IPS DF 4.7 (cell line): ENCODE results near the gene ZBTB20.
"Not testable (repeated sequence)": the region's sequence is repeated elsewhere in the genome, so short reads cannot be mapped to it uniquely, and the experiment has no call there.

Experiments used
- DNase-seq: peaks from one replicate; pipeline ENCODE4 v3.0.0-alpha.2; 2013; ENCODE audit warnings: low spot score; ENCODE audit errors: extremely low read depth

Gene ZBTB20

GRCh38 chr3:114839476-114839875 lies 307.6 kb downstream of the ZBTB20 start:
- no peak for DNase-seq

GRCh38 chr3:114838025-114838424 lies 309.1 kb downstream of the ZBTB20 start:
- DNase-seq, result no peak

DNA sequence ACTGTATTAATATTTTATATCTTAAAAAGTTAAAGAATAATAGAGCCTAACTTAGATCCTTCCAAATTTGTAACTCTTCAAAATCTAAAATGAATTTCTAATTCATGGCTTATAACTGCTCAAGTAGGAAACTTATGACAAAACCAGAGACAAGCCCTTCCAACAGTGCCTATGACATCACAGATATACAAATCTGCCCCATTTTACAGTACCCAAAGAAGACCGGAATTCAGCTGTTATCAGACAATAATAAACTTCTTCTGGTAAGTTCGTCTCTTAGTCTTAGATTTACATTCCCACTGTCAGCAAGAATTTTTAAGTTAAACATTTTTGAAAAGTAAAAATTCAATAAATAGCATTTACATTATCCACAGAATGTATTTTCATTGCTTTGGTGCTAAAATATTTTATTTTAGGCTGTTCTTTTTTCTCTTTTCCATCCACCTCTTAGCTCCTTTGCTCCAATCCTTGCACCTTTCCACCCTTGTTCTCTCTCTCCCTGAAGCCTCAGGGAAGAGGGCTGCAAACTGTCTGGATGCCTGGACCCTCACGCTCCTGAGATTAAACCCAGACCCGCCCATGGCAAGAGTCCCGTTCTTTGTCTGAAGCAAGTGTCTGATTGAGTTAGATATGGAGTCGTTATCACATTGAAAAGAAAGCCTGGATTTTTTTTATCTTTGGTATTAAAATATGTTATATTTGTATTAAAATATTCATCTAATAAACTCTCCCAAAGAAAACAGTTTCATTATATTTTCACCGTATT lies 312.7 kb downstream of the ZBTB20 start:
- DNase-seq, result no peak

DNA sequence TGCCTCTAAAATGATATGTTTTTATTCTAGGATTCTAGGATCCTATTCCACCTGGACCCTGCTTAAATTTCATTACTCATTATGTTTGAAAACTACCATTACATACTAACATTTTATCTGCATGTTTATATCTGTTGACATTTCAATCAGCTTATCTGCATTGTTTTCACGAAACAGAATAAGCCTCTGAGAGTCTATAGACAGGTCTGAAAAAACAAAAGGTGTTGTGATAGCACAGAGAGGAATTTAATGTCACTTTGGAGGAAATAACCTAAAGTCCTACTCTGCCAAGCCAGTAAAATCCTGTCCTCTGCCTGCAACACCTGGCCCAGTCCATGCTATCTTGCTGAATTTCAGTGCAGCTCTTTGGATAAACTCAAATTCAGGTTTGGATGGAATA lies 315.2 kb downstream of the ZBTB20 start:
- DNase-seq, result no peak

GRCh38 chr3:114830652-114831051 lies 316.4 kb downstream of the ZBTB20 start:
- DNase-seq, result no peak

DNA sequence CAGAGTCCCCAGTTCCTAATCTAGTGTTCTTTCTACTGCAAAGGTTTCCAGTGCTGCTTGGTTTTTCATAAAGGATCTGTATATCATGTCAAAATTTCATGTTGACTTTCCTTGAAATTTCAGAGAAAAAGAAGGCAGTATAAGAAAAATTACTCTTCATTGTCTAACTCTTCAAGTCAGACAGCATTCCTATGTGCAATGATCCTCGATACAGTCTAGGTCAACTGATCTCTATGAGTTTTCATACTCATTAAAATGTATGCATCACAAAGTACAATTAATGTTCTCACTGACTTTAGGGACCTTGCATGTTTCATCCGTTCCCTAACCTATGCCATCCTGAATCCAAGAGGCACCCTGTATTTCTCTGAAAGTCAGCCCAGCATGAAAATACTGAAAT lies 317.3 kb downstream of the ZBTB20 start:
- DNase-seq, result no peak

DNA sequence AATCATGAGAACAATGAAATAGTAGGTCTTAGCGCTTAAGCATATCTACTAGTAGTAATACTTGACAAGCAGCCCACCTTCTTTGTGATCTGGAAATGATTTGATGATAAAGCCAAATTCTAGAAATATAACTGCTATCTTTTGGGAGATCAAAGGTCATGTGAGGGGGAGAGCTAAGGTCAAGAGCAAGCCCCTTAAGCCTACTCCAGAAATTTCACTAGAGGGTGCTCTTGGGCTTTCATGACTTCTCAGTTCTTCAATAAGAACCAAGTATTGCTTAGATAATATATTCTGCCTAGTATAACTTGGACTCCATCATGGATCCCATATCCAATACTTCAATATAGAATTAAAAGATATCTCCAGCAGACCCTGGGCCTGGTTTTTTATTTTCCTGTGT lies 319.6 kb downstream of the ZBTB20 start:
- peak; percentile 22 for DNase-seq

- no peak for DNase-seq
These were observed 323.1 kb downstream of the ZBTB20 start for GRCh38 chr3:114824014-114824413.

DNA sequence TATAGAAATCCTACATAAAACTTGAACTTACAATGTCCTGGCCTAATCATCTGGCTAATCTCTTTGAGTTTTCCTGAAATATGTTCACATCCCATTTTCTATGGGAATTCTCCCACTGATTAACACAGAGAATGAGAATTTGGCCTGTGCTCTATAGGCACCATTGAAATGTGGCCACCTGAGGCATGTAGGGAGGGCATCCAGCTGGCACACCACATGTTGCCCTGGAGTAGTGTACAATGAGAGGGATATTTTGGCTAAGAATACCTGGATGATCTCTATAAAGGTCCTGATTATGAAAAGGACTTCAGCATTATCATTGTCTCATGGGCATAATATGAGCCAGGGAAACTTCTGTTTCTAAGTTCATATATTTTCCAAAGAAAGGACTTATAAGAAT lies 324.0 kb downstream of the ZBTB20 start:
- DNase-seq, result no peak

GRCh38 chr3:114816052-114816451 lies 331.0 kb downstream of the ZBTB20 start:
- DNase-seq, result no peak

DNA sequence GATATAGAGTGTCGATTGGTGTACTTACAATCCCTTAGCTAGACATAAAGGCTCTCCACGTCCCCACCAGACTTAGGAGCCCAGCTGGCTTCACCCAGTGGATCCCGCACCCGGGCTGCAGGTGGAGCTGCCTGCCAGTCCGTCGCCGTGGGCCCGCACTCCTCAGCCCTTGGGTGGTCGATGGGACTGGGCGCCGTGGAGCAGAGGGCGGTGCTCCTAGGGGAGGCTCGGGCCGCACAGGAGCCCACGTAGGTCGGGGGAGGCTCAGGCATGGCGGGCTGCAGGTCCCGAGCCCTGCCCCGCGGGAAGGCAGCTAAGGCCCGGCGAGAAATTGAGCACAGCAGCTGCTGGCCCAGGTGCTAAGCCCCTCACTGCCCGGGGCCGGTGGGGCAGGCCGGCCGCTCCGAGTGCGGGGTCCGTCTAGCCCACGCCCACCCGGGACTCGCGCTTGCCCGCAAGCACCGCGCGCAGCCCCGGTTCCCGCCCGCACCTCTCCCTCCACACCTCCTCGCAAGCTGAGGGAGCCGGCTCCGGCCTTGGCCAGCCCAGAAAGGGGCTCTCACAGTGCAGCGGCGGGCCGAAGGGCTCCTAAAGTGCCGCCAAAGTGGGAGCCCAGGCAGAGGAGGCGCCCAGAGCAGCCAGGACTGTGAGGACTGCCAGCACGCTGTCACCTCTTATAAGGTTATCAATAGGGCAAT lies 334.4 kb downstream of the ZBTB20 start:
- DNase-seq, result not testable (repeated sequence)

DNA sequence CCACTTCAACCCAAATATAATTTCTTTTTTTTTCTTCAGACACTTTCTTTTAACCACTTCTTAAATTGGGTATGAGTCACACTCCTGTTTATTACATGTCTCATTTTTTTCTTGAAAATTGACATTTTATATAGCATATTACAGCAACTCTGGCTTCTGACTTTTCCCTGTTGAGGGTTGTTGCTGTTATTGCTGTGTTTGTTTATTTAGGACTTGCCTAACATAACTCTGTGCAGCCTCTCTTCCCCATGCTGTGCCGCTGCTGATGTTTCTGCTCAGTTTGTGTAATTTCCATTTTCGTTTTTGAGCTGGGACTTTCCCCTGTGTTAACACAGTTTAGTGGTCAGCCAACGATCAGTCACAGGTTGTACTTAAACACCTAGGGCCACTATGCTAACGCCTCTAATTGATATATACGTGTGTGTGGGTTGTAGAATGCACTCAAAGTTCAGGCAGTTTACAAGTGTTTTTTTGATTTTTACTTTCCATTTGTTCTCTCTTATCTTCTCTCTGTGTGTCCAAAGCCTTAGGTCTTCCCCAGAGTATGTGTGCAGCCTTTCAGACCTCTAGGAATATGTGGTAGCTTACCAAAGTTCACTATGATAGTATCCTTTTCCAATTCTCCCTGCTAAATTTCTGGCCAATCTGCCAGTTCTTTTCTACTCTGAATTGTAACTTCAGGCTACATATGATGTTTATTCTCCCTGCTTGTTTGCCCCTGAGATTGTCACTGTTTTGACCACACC lies 337.2 kb downstream of the ZBTB20 start:
- DNase-seq, result no peak

GRCh38 chr3:114804099-114804498 lies 343.0 kb downstream of the ZBTB20 start:
- no peak for DNase-seq

GRCh38 chr3:114803042-114803695 lies 343.9 kb downstream of the ZBTB20 start:
- DNase-seq, result no peak

DNA sequence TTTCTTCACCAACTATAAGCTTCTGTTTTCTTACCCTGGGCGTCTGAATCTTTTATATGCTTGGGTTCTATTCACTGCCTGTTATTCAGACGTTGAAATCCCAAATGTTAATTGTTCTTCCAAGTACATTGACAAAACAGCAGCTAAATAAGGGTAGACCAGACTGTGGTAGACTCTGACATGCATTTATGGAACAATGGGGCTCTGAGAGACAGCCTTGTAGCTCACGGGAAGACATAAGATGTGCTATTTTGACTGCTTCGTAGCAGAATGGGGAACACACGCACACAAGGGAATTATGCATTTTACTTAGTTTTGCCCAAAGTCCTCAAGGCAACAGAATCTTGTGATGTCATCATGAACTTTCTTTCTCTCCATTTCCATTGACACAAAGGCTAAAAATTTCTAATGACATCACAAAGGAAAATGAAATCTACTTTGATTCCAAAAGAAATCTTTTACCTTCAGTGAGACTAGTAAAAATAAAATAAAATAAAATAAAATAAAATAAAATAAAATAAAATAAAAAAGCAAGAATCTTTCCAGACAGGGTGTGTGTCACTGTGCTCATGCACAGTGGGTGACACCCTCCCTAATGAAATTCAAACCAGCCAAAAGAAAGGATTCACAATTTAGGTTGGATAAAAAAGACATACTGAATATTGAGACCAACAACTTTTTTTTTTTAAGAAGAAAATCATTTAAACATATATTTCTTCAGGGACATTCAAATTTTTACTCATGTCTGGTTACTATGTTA lies 346.6 kb downstream of the ZBTB20 start:
- DNase-seq, result no peak

- no peak for DNase-seq
These were observed 347.3 kb downstream of the ZBTB20 start for GRCh38 chr3:114799816-114800215.

- no peak for DNase-seq
These were observed 350.3 kb downstream of the ZBTB20 start for GRCh38 chr3:114796796-114797195.

GRCh38 chr3:114794894-114795630 lies 352.0 kb downstream of the ZBTB20 start:
- no peak for DNase-seq

DNA sequence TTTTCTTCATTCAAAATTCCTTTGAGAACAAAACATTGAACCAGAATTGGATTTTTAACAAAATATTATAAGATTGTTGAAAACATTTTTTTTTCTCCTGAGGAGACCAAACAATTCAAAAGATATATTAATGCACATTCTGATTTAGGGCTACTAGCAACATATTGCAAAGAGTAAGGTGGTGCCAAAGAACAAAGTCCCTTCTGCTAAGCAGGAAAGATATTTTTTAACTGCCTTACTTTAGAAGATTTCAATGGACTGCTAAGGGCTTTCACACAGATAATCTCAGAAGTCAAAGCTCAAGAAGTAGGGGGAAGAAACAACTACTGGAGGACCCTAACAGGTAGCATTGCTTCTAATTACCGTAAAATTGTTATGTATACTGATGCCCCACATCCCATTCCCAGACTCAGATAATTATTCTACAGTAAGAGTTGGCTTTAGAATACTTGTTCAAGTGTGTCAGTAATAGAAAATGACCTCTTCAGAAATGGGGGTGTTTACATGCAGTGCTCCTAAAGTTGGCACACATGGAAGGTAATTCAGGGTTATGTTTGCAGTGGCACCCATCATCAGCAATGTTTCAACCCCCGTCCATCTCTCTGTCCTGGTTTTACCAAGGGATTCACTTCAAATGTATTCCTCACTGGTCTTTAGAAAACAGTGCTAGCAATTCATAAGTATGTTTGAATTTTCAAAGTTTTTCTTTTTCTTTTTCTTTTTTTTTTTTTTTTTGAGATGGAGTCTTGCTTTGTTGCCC lies 354.7 kb downstream of the ZBTB20 start:
- DNase-seq, result no peak

GRCh38 chr3:114790752-114791151 lies 356.3 kb downstream of the ZBTB20 start:
- no peak for DNase-seq
